Endodermal cell (in vitro differentiated cells): ENCODE measurements around the gene CES1. TPM values are rescaled to one million over a fixed set of nuclear protein-coding genes. Genes with fewer than 3 reads are reported as not detected.
A peak's percentile ranks its signal among the peaks of the same experiment; 100 is the strongest.
"Not testable (repeated sequence)": the region's sequence is repeated elsewhere in the genome, so short reads cannot be mapped to it uniquely, and the experiment has no call there.

ENCODE experiments used
- DNase-seq: peaks from one replicate; pipeline ENCODE4 v3.0.0-alpha.2; 2017
- H3K27ac ChIP-seq: 2 replicates; pipeline ENCODE4 v1.5.1; 2013; ENCODE audit warnings: mild to moderate bottlenecking, low read depth, low read length, moderate library complexity
- H3K27me3 ChIP-seq: 2 replicates; pipeline ENCODE4 v1.6.1; 2013; ENCODE audit warnings: mild to moderate bottlenecking, low read length, moderate library complexity; ENCODE audit not compliant: insufficient read depth, control insufficient read depth, poor library complexity, severe bottlenecking
- H3K36me3 ChIP-seq: 2 replicates; pipeline ENCODE4 v1.7.0; 2013; ENCODE audit warnings: mild to moderate bottlenecking, low read length, moderate library complexity; ENCODE audit not compliant: control insufficient read depth, insufficient read depth
- H3K4me1 ChIP-seq: one replicate; pipeline ENCODE4 v1.7.0; 2013; ENCODE audit warnings: low read length; ENCODE audit not compliant: control insufficient read depth, insufficient read depth
- H3K4me3 ChIP-seq: 2 replicates; pipeline ENCODE4 v1.5.1; 2013; ENCODE audit warnings: mild to moderate bottlenecking, low read length, moderate library complexity
- H3K9ac ChIP-seq: 2 replicates; pipeline ENCODE4 v1.6.1; 2013; ENCODE audit warnings: mild to moderate bottlenecking, low read length, moderate library complexity; ENCODE audit not compliant: poor library complexity, severe bottlenecking; ENCODE audit errors: extremely low read depth
- H3K9me3 ChIP-seq: 2 replicates; pipeline ENCODE4 v1.6.1; 2013; ENCODE audit warnings: mild to moderate bottlenecking, low read length, moderate library complexity; ENCODE audit not compliant: control insufficient read depth
- H3K27ac Mint-ChIP-seq: 2 replicates; pipeline ENCODE4 v1.8.0; 2020; ENCODE audit warnings: mixed read lengths
- H3K27me3 Mint-ChIP-seq: 2 replicates; pipeline ENCODE4 v1.8.0; 2021; ENCODE audit warnings: mild to moderate bottlenecking, mixed read lengths; ENCODE audit not compliant: insufficient read depth
- H3K36me3 Mint-ChIP-seq: 2 replicates; pipeline ENCODE4 v1.8.0; 2020; ENCODE audit warnings: low read depth, mixed read lengths
- H3K4me1 Mint-ChIP-seq: 2 replicates; pipeline ENCODE4 v1.8.0; 2020; ENCODE audit warnings: mixed read lengths
- H3K4me3 Mint-ChIP-seq: 2 replicates; pipeline ENCODE4 v1.8.0; 2020; ENCODE audit warnings: mild to moderate bottlenecking, moderate library complexity, mixed read lengths
- H3K9me3 Mint-ChIP-seq: 2 replicates; pipeline ENCODE4 v1.8.0; 2020; ENCODE audit warnings: mild to moderate bottlenecking, mixed read lengths
- WGBS, 2 experiments: methylation state at CpG; one replicate each; pipeline versions ENCODE4 v1.1.5 to v1.1.7; 2013; ENCODE audit warnings: missing lambda C conversion rate in 2 of 2, mixed read lengths in 1 of 2; ENCODE audit not compliant: insufficient coverage in 1 of 2, insufficient read length in 1 of 2; 5-methylcytosine and 5-hydroxymethylcytosine counted together
- total RNA-seq, 2 donors: library from RNA; stranded (reverse); fragmentation: NEBNext Ultra II Directional in 1 of 2; extraction: Animal tissue kit (Norgen Biotek cat#: 25700) in 1 of 2; gene quantifications; 2 replicates in 1 of 2; 3 replicates in 1 of 2; pipeline ENCODE4 v1.2.1, GENCODE V29; 2021
- TF ChIP-seq, protein P1 (sequence below): fragments of 200-600 bp; sonication (generic); conservative IDR thresholded peaks from 2 replicates; pipeline ENCODE4 v1.5.0; 2021; ENCODE audit warnings: antibody characterized with exemption, mild to moderate bottlenecking

The CES1 gene
- total RNA-seq, 2 donors from 2014 or later = 1.3 TPM; not detected in 1

- Histone ChIP-seq H3K4me1 (peaks cover 5% of the 10 kb centered on the region), H3K27ac (no peak overlapping the region), H3K36me3 (no peaks in the 10 kb centered on the region), H3K9me3 (no peaks in the 10 kb centered on the region), H3K4me3 (no peak overlapping the region), H3K9ac (no peak overlapping the region), H3K27me3 (peaks cover 94% of the 10 kb centered on the region)
- Mint-ChIP-seq H3K4me3 (no peak overlapping the region), H3K27me3 (peaks cover 88% of the 10 kb centered on the region), H3K27ac (no peak overlapping the region), H3K9me3 (no peaks in the 10 kb centered on the region), H3K36me3 (no peaks in the 10 kb centered on the region), H3K4me1 (peaks cover 36% of the 10 kb centered on the region)
- TF ChIP-seq, protein P1, sequence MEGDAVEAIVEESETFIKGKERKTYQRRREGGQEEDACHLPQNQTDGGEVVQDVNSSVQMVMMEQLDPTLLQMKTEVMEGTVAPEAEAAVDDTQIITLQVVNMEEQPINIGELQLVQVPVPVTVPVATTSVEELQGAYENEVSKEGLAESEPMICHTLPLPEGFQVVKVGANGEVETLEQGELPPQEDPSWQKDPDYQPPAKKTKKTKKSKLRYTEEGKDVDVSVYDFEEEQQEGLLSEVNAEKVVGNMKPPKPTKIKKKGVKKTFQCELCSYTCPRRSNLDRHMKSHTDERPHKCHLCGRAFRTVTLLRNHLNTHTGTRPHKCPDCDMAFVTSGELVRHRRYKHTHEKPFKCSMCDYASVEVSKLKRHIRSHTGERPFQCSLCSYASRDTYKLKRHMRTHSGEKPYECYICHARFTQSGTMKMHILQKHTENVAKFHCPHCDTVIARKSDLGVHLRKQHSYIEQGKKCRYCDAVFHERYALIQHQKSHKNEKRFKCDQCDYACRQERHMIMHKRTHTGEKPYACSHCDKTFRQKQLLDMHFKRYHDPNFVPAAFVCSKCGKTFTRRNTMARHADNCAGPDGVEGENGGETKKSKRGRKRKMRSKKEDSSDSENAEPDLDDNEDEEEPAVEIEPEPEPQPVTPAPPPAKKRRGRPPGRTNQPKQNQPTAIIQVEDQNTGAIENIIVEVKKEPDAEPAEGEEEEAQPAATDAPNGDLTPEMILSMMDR = no peak
- WGBS, 2 experiments = 92 to 95% methylated on average over 5 of the region's 5 CpGs
- peak; percentile 22 for DNase-seq
Observed at GRCh38 chr16:55817236-55817912, 15.5 kb downstream of the CES1 start.

- H3K9ac ChIP-seq, H3K4me1 ChIP-seq, H3K9me3 ChIP-seq, H3K27ac ChIP-seq, H3K36me3 Mint-ChIP-seq, H3K4me3 Mint-ChIP-seq, H3K9me3 Mint-ChIP-seq, H3K36me3 ChIP-seq, H3K4me3 ChIP-seq: not testable (repeated sequence)
- WGBS, 2 experiments = 75 to 79% methylated on average over 3 to 4 of the region's 4 CpGs
- H3K27me3 ChIP-seq = peaks cover 93% of the 10 kb centered on the region
- peak; percentile 45 for DNase-seq
- Mint-ChIP-seq H3K27me3 (peaks cover 89% of the 10 kb centered on the region), H3K4me1 (peaks cover 44% of the 10 kb centered on the region), H3K27ac (peak overlapping the region; percentile 28)
Observed at GRCh38 chr16:55816222-55816621, 16.7 kb downstream of the CES1 start.

- Histone ChIP-seq H3K4me1 (peaks cover 5% of the 10 kb centered on the region), H3K9me3 (no peaks in the 10 kb centered on the region), H3K4me3 (no peak overlapping the region), H3K9ac (no peak overlapping the region), H3K27me3 (peaks cover 93% of the 10 kb centered on the region), H3K36me3 (no peaks in the 10 kb centered on the region), H3K27ac (no peak overlapping the region)
- TF ChIP-seq, protein P1 = no peak
- Mint-ChIP-seq H3K27me3 (peaks cover 86% of the 10 kb centered on the region), H3K36me3 (no peaks in the 10 kb centered on the region), H3K9me3 (no peaks in the 10 kb centered on the region), H3K27ac (no peak overlapping the region), H3K4me3 (no peak overlapping the region), H3K4me1 (peaks cover 44% of the 10 kb centered on the region)
- peak; percentile 14 for DNase-seq
- 86 to 90% methylated on average over 4 of the region's 4 CpGs for WGBS, 2 experiments
Observed at GRCh38 chr16:55815320-55815719, 17.6 kb downstream of the CES1 start.

DNA sequence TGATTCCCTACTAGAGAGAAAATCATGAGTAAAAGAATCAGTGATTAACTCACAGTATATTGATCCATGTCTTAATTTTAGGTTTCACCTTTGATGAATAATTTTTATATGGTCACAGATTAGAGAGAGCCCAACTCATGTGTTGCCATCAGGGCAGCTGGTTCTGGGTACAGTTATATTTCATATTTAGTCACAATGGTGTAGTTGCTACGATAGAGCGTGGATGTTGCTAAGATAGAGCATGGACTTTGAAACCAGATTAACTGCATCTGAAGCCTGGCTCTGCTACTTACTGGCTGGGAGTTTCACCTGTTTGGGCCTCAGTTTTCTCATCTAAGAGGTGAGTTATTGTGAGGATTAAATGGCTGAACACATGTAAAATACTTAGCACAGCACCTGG, 18.7 kb downstream of the CES1 start:
- not testable (repeated sequence) for H3K36me3 Mint-ChIP-seq, H3K9me3 ChIP-seq, H3K4me1 ChIP-seq, H3K4me3 ChIP-seq, DNase-seq, H3K4me3 Mint-ChIP-seq, H3K27ac ChIP-seq, H3K36me3 ChIP-seq, H3K9ac ChIP-seq, H3K9me3 Mint-ChIP-seq, H3K27ac Mint-ChIP-seq
- WGBS, 2 experiments = 89 to 93% methylated on average over 2 of the region's 2 CpGs
- H3K27me3 ChIP-seq = peaks cover 96% of the 10 kb centered on the region
- H3K27me3 Mint-ChIP-seq = peaks cover 87% of the 10 kb centered on the region
- peaks cover 44% of the 10 kb centered on the region for H3K4me1 Mint-ChIP-seq

- not testable (repeated sequence) for H3K9ac ChIP-seq, H3K36me3 Mint-ChIP-seq, H3K9me3 Mint-ChIP-seq, H3K4me3 ChIP-seq, H3K4me1 ChIP-seq, H3K4me3 Mint-ChIP-seq, H3K9me3 ChIP-seq, H3K27ac Mint-ChIP-seq, H3K27ac ChIP-seq, H3K36me3 ChIP-seq
- peak; percentile 11 for DNase-seq
- Mint-ChIP-seq H3K27me3 (peaks cover 83% of the 10 kb centered on the region), H3K4me1 (peaks cover 44% of the 10 kb centered on the region)
- WGBS, 2 experiments = 86 to 93% methylated on average over 6 to 8 of the region's 9 CpGs
- H3K27me3 ChIP-seq = peaks cover 94% of the 10 kb centered on the region
Observed at GRCh38 chr16:55813730-55814129, 19.2 kb downstream of the CES1 start.
